H9 (cell line): ENCODE results near the gene ABHD4. TPM values are rescaled to one million over a fixed set of nuclear protein-coding genes. Genes with fewer than 3 reads are reported as not detected.

Experiments
- DNase-seq: peaks from one replicate; pipeline ENCODE4 v3.0.0-alpha.2; 2017
- H2AFZ ChIP-seq: one replicate; pipeline ENCODE4 v1.6.1; 2013; ENCODE audit warnings: mild to moderate bottlenecking, low read length, control low read depth, moderate library complexity
- H2AK5ac ChIP-seq: 2 replicates; pipeline ENCODE4 v1.6.1; 2013; ENCODE audit warnings: low read length, control low read depth, mixed read lengths; ENCODE audit not compliant: insufficient read length
- H2BK120ac ChIP-seq: one replicate; pipeline ENCODE4 v1.6.1; 2013; ENCODE audit warnings: low read depth, mild to moderate bottlenecking, low read length, control low read depth, inconsistent platforms; ENCODE audit not compliant: poor library complexity, severe bottlenecking
- H2BK12ac ChIP-seq: 2 replicates; pipeline ENCODE4 v1.6.1; 2013; ENCODE audit warnings: low read length, control low read depth, mixed read lengths, low read depth; ENCODE audit not compliant: insufficient read length
- H2BK15ac ChIP-seq: 2 replicates; pipeline ENCODE4 v1.6.1; 2013; ENCODE audit warnings: low read depth, low read length, control low read depth
- H2BK20ac ChIP-seq: one replicate; pipeline ENCODE4 v1.6.1; 2013; ENCODE audit warnings: low read depth, mild to moderate bottlenecking, low read length, control low read depth, inconsistent platforms; ENCODE audit not compliant: poor library complexity, severe bottlenecking
- H2BK5ac ChIP-seq: 2 replicates; pipeline ENCODE4 v1.6.1; 2013; ENCODE audit warnings: low read length, control low read depth, mixed read lengths; ENCODE audit not compliant: insufficient read length
- H3K14ac ChIP-seq: 2 replicates; pipeline ENCODE4 v1.6.1; 2013; ENCODE audit warnings: low read length, control low read depth; ENCODE audit not compliant: insufficient read depth
- H3K18ac ChIP-seq: 2 replicates; pipeline ENCODE4 v1.6.1; 2013; ENCODE audit warnings: low read depth, mild to moderate bottlenecking, mixed read lengths, low read length, control low read depth; ENCODE audit not compliant: insufficient read length
- H3K23ac ChIP-seq: 2 replicates; pipeline ENCODE4 v1.6.1; 2013; ENCODE audit warnings: low read length, control low read depth, mixed read lengths, low read depth; ENCODE audit not compliant: insufficient read length
- H3K23me2 ChIP-seq: 2 replicates; pipeline ENCODE4 v1.6.1; 2013; ENCODE audit warnings: low read depth, mild to moderate bottlenecking, mixed read lengths, low read length, control low read depth; ENCODE audit not compliant: insufficient read length, poor library complexity, severe bottlenecking
- H3K27ac ChIP-seq: 2 replicates; pipeline ENCODE4 v1.5.1; 2013; ENCODE audit warnings: low read length, control low read depth, mixed read lengths, low read depth; ENCODE audit not compliant: insufficient read length
- H3K27me3 ChIP-seq: 2 replicates; pipeline ENCODE4 v1.6.1; 2013; ENCODE audit warnings: low read length, control low read depth, inconsistent platforms; ENCODE audit not compliant: insufficient read depth
- H3K4ac ChIP-seq: 2 replicates; pipeline ENCODE4 v1.6.1; 2013; ENCODE audit warnings: low read depth, mild to moderate bottlenecking, control low read depth, inconsistent platforms, low read length, moderate library complexity
- H3K4me1 ChIP-seq: 2 replicates; pipeline ENCODE4 v1.6.1; 2013; ENCODE audit warnings: low read length, control low read depth, inconsistent platforms; ENCODE audit not compliant: insufficient read depth
- H3K4me2 ChIP-seq: 2 replicates; pipeline ENCODE4 v1.6.1; 2013; ENCODE audit warnings: low read length, control low read depth, mixed read lengths; ENCODE audit not compliant: insufficient read length, insufficient read depth
- H3K56ac ChIP-seq: 2 replicates; pipeline ENCODE4 v1.6.1; 2013; ENCODE audit warnings: low read depth, mild to moderate bottlenecking, mixed read lengths, low read length, control low read depth; ENCODE audit not compliant: insufficient read length
- H3K79me1 ChIP-seq: 2 replicates; pipeline ENCODE4 v1.6.1; 2013; ENCODE audit warnings: low read depth, mild to moderate bottlenecking, moderate library complexity, low read length, control low read depth, inconsistent platforms; ENCODE audit not compliant: insufficient read depth, poor library complexity, severe bottlenecking
- H3K79me2 ChIP-seq: 2 replicates; pipeline ENCODE4 v1.6.1; 2013; ENCODE audit warnings: low read length, control low read depth, inconsistent platforms; ENCODE audit not compliant: insufficient read depth
- H3K9ac ChIP-seq: 2 replicates; pipeline ENCODE4 v1.6.1; 2013; ENCODE audit warnings: low read length, control low read depth, mixed read lengths; ENCODE audit not compliant: insufficient read length; ENCODE audit errors: extremely low read depth
- H3K9me3 ChIP-seq: one replicate; pipeline ENCODE4 v1.6.1; 2013; ENCODE audit warnings: low read depth, low read length, inconsistent platforms; ENCODE audit not compliant: control insufficient read depth
- H3T11ph ChIP-seq: one replicate; pipeline ENCODE4 v1.6.1; 2013; ENCODE audit warnings: mild to moderate bottlenecking, low read length, control low read depth, inconsistent platforms
- H4K20me1 ChIP-seq: one replicate; pipeline ENCODE4 v1.6.1; 2013; ENCODE audit not compliant: control insufficient read depth, insufficient read length, insufficient read depth
- H4K5ac ChIP-seq: 2 replicates; pipeline ENCODE4 v1.6.1; 2013; ENCODE audit warnings: low read depth, mild to moderate bottlenecking, mixed read lengths, low read length, control low read depth; ENCODE audit not compliant: insufficient read length
- H4K8ac ChIP-seq: replicated peaks from 2 replicates; pipeline ENCODE4 v1.6.1; 2013; ENCODE audit warnings: low read length, control low read depth, mixed read lengths, low read depth; ENCODE audit not compliant: insufficient read length
- H4K91ac ChIP-seq: 2 replicates; pipeline ENCODE4 v1.6.1; 2013; ENCODE audit warnings: low read depth, mild to moderate bottlenecking, moderate library complexity, mixed read lengths, low read length, control low read depth; ENCODE audit not compliant: insufficient read length
- H3K27ac Mint-ChIP-seq, 3 experiments: 2 replicates in 2 of 3; 3 replicates in 1 of 3; pipeline ENCODE4 v1.8.0; 2020 to 2021; ENCODE audit warnings: mixed read lengths in 3 of 3, mild to moderate bottlenecking in 1 of 3, moderate library complexity in 1 of 3
- H3K27me3 Mint-ChIP-seq: 2 replicates; pipeline ENCODE4 v1.8.0; 2021; ENCODE audit warnings: low read depth, mild to moderate bottlenecking, moderate library complexity, mixed read lengths
- H3K36me3 Mint-ChIP-seq, 3 experiments: 2 replicates in 2 of 3; 3 replicates in 1 of 3; pipeline ENCODE4 v1.8.0; 2020 to 2021; ENCODE audit warnings: low read depth in 3 of 3, mixed read lengths in 3 of 3; ENCODE audit not compliant: insufficient read depth in 1 of 3
- H3K4me1 Mint-ChIP-seq, 2 experiments: 2 replicates each; pipeline ENCODE4 v1.8.0; 2020; ENCODE audit warnings: mixed read lengths in 2 of 2
- H3K4me3 Mint-ChIP-seq, 2 experiments: 2 replicates in 1 of 2; 3 replicates in 1 of 2; pipeline ENCODE4 v1.8.0; 2020 to 2021; ENCODE audit warnings: mild to moderate bottlenecking in 2 of 2, mixed read lengths in 2 of 2, moderate library complexity in 1 of 2
- H3K9me3 Mint-ChIP-seq, 2 experiments: 2 replicates in 1 of 2; 3 replicates in 1 of 2; pipeline ENCODE4 v1.8.0; 2020; ENCODE audit warnings: mild to moderate bottlenecking in 2 of 2, mixed read lengths in 2 of 2, moderate library complexity in 1 of 2
- WGBS: extraction: QIAGEN DNeasy Blood & Tissue Kit; methylation state at CpG from one replicate; pipeline ENCODE4 v1.1.7; 2013; ENCODE audit warnings: missing lambda C conversion rate, low lambda C conversion rate, mixed read lengths; ENCODE audit not compliant: insufficient read length; ENCODE audit errors: extremely low coverage; 5-methylcytosine and 5-hydroxymethylcytosine counted together
- total RNA-seq: library from RNA; stranded (reverse); gene quantifications from 2 replicates; pipeline ENCODE4 v1.2.1, GENCODE V29; 2021
- TF ChIP-seq, protein P1 (sequence below): fragments of 200-600 bp; sonication (generic); conservative IDR thresholded peaks from 3 replicates; pipeline ENCODE4 v1.8.0; 2021; ENCODE audit warnings: antibody characterized with exemption, mild to moderate bottlenecking

ABHD4 gene
- total RNA-seq, 1 experiment from 2014 or later: 21.8 TPM

DNA sequence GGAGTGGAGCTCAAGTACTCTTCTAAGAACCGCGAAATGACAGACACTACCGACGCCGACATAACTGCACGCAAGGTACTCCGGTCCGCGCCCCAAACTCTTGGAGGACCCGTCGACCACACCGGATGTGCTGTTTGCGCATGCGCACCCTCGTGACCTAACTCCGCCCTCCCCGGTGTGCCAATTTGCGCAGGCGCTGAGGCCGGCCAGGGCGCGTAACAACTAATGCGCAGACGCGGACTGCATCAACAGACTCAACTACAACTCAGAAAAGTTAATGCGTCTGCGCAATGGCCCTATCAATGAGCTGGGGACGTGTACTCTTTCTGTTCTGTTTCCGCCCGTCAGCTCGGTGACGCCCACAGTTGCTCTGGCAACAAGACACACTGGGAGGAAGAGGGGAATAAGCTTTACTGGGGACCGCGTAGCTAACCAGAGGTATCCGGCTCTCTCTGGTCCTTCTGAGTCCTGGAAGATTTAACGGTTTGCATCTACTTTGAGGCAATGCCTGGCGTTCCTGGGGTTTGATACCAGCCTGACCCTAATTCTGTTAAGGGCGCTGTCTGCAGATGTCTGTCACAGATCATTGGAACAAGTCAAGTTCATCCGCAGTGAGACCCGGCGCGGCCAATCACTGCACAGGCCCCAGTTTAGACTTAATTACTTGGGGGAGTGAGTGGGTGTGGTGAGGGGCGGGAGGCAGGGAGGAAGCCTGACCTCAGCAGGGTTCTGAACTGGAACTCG, 8.8 kb upstream of the ABHD4 start, which contains the start of gene DAD1:
Gene DAD1, minus strand, starts transcription at position 129 of the 744 bp plus-strand sequence. Its CDS starts 67 bp downstream, at position 62.
- Histone ChIP-seq H3K23ac (no peak within 1 kb of the TSS), H3K56ac (no peak within 1 kb of the TSS), H3K27me3 (no peaks in the 10 kb centered on the region), H3K9me3 (no peaks in the 10 kb centered on the region), H3K9ac (peak within 1 kb of the TSS; percentile 82), H3K18ac (no peak within 1 kb of the TSS), H3K14ac (peak within 1 kb of the TSS; percentile 67; the same call in 1 of the 2 replicates), H4K20me1 (no peaks in the 10 kb centered on the region), H3K4me2 (peak within 1 kb of the TSS; percentile 71), H3K23me2 (peaks cover 9% of the 10 kb centered on the region), H2AK5ac (no peak within 1 kb of the TSS), H4K5ac (no peak within 1 kb of the TSS), H2BK120ac (no peak within 1 kb of the TSS), H2BK15ac (no peak within 1 kb of the TSS), H3K4ac (no peak within 1 kb of the TSS), H2BK20ac (no peak within 1 kb of the TSS), H3K79me2 (peaks cover 14% of the 10 kb centered on the region; the same call in 1 of the 2 replicates), H3K27ac (peak within 1 kb of the TSS; percentile 8), H2BK12ac (no peak within 1 kb of the TSS), H4K91ac (no peak within 1 kb of the TSS), H3K79me1 (peaks cover 7% of the 10 kb centered on the region), H3T11ph (no peak within 1 kb of the TSS), H4K8ac (no peak within 1 kb of the TSS), H2BK5ac (no peak within 1 kb of the TSS), H3K4me1 (no peaks in the 10 kb centered on the region; the same call in 1 of the 2 replicates), H2AFZ (no peak within 1 kb of the TSS)
- Mint-ChIP-seq H3K27me3 (no peaks in the 10 kb centered on the region), H3K36me3 (peaks cover 4 to 12% (median 5%) of the 10 kb centered on the region in 3 experiments; a peak in 5 of 7 replicates), H3K27ac (peak within 1 kb of the TSS; percentile 97 to 99 (median 99)), H3K4me1 (peaks cover 16 to 32% of the 10 kb centered on the region in 2 experiments), H3K4me3 (peak within 1 kb of the TSS; percentile 100), H3K9me3 (no peaks in the 10 kb centered on the region)
- TF ChIP-seq, protein P1, sequence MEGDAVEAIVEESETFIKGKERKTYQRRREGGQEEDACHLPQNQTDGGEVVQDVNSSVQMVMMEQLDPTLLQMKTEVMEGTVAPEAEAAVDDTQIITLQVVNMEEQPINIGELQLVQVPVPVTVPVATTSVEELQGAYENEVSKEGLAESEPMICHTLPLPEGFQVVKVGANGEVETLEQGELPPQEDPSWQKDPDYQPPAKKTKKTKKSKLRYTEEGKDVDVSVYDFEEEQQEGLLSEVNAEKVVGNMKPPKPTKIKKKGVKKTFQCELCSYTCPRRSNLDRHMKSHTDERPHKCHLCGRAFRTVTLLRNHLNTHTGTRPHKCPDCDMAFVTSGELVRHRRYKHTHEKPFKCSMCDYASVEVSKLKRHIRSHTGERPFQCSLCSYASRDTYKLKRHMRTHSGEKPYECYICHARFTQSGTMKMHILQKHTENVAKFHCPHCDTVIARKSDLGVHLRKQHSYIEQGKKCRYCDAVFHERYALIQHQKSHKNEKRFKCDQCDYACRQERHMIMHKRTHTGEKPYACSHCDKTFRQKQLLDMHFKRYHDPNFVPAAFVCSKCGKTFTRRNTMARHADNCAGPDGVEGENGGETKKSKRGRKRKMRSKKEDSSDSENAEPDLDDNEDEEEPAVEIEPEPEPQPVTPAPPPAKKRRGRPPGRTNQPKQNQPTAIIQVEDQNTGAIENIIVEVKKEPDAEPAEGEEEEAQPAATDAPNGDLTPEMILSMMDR: peak; percentile 41; the same call in 1 of the 3 replicates
- WGBS: no CpG with 5 or more reads among the region's 44 CpGs
- DNase-seq: peak; percentile 99
